MM.1S (cell line): Measurements from ENCODE around the gene KCNMB2.

Experiments used
- DNase-seq: peaks from one replicate; pipeline ENCODE4 v3.0.0-alpha.2; 2015
- H2AFZ ChIP-seq: fragments of 300-600 bp; sonication (generic); 2 replicates; pipeline ENCODE4 v1.6.0; 2016; ENCODE audit warnings: antibody characterized with exemption, low read length
- H3F3A ChIP-seq: fragments of 300-600 bp; sonication (generic); 2 replicates; pipeline ENCODE4 v1.6.1; 2016; ENCODE audit warnings: mild to moderate bottlenecking, antibody characterized with exemption, low read length, moderate library complexity, mixed read lengths; ENCODE audit not compliant: insufficient read depth
- H3K27ac ChIP-seq: fragments of 300-600 bp; sonication (generic); 2 replicates; pipeline ENCODE4 v1.5.1; 2016; ENCODE audit warnings: mild to moderate bottlenecking, low read length
- H3K27me3 ChIP-seq: fragments of 300-600 bp; sonication (generic); replicated peaks from 2 replicates; pipeline ENCODE4 v1.6.0; 2016; ENCODE audit warnings: low read length; ENCODE audit not compliant: insufficient read depth
- H3K36me3 ChIP-seq: fragments of 300-600 bp; sonication (generic); replicated peaks from 2 replicates; pipeline ENCODE4 v1.6.1; 2016; ENCODE audit warnings: mild to moderate bottlenecking, low read length, mixed read lengths; ENCODE audit not compliant: insufficient read depth
- H3K4me1 ChIP-seq: fragments of 300-600 bp; sonication (generic); 2 replicates; pipeline ENCODE4 v1.6.1; 2016; ENCODE audit warnings: low read length, mixed read lengths
- H3K4me2 ChIP-seq: fragments of 300-600 bp; sonication (generic); 2 replicates; pipeline ENCODE4 v1.6.0; 2016; ENCODE audit warnings: low read depth, low read length
- H3K4me3 ChIP-seq: fragments of 300-600 bp; sonication (generic); 2 replicates; pipeline ENCODE4 v1.5.1; 2016; ENCODE audit warnings: low read length, mixed read lengths
- H3K79me2 ChIP-seq: fragments of 300-600 bp; sonication (generic); 2 replicates; pipeline ENCODE4 v1.6.1; 2016; ENCODE audit warnings: mixed run types, low read length, mixed read lengths
- H3K9ac ChIP-seq: fragments of 300-600 bp; sonication (generic); 2 replicates; pipeline ENCODE4 v1.6.1; 2016; ENCODE audit warnings: low read length, mixed read lengths
- H3K9me2 ChIP-seq: fragments of 300-600 bp; sonication (generic); replicated peaks from 2 replicates; pipeline ENCODE4 v1.6.1; 2016; ENCODE audit warnings: mild to moderate bottlenecking, low read length, mixed read lengths; ENCODE audit not compliant: insufficient read depth
- H3K9me3 ChIP-seq: fragments of 300-600 bp; sonication (generic); replicated peaks from 2 replicates; pipeline ENCODE4 v1.6.1; 2016; ENCODE audit warnings: mild to moderate bottlenecking, low read length, mixed read lengths; ENCODE audit not compliant: insufficient read depth
- H4K20me1 ChIP-seq: fragments of 300-600 bp; sonication (generic); 2 replicates; pipeline ENCODE4 v1.6.1; 2016; ENCODE audit warnings: mild to moderate bottlenecking, low read length, moderate library complexity, mixed read lengths; ENCODE audit not compliant: insufficient read depth
- CTCF ChIP-seq: fragments of 300-600 bp; sonication (generic); IDR thresholded peaks from 2 replicates; pipeline ENCODE4 v1.5.1; 2016; ENCODE audit warnings: antibody characterized with exemption, low read length, mixed read lengths
- EZH2 ChIP-seq: fragments of 300-600 bp; sonication (generic); optimal IDR thresholded peaks from 2 replicates; pipeline ENCODE3; 2017; ENCODE audit warnings: low read depth, mild to moderate bottlenecking, antibody characterized with exemption, low read length, mixed read lengths
- EZH2phosphoT487 ChIP-seq: fragments of 300-600 bp; sonication (generic); IDR thresholded peaks from 2 replicates; pipeline ENCODE4 v1.6.1; 2018; ENCODE audit warnings: antibody characterized with exemption, low read length

Gene KCNMB2

GRCh38 chr3:178802993-178803693 lies 266.9 kb downstream of the KCNMB2 start:
- Histone ChIP-seq H2AFZ (no peak overlapping the region), H3K4me1 (no peaks in the 10 kb centered on the region), H3K79me2 (no peaks in the 10 kb centered on the region), H3K27me3 (no peaks in the 10 kb centered on the region), H3K4me3 (no peak overlapping the region), H3K36me3 (no peaks in the 10 kb centered on the region), H4K20me1 (no peaks in the 10 kb centered on the region), H3K27ac (no peak overlapping the region), H3F3A (no peaks in the 10 kb centered on the region), H3K9me3 (no peaks in the 10 kb centered on the region), H3K9me2 (no peaks in the 10 kb centered on the region), H3K9ac (no peak overlapping the region), H3K4me2 (no peak overlapping the region)
- DNase-seq, result no peak
- TF ChIP-seq CTCF, result no peak

GRCh38 chr3:178804606-178805005 lies 268.4 kb downstream of the KCNMB2 start:
- Histone ChIP-seq H2AFZ (no peak overlapping the region), H3K79me2 (no peaks in the 10 kb centered on the region), H3K4me1 (no peaks in the 10 kb centered on the region), H3F3A (no peaks in the 10 kb centered on the region), H3K4me2 (no peak overlapping the region), H4K20me1 (no peaks in the 10 kb centered on the region), H3K27ac (no peak overlapping the region), H3K9ac (no peak overlapping the region), H3K9me3 (no peaks in the 10 kb centered on the region), H3K36me3 (no peaks in the 10 kb centered on the region), H3K9me2 (no peaks in the 10 kb centered on the region), H3K4me3 (no peak overlapping the region), H3K27me3 (no peaks in the 10 kb centered on the region)
- no peak for DNase-seq
- TF ChIP-seq EZH2phosphoT487 (no peak), EZH2 (no peak), CTCF (no peak)

- Histone ChIP-seq H3K4me2 (no peak overlapping the region), H3K9me3 (no peaks in the 10 kb centered on the region), H3K27me3 (no peaks in the 10 kb centered on the region), H3K9ac (no peak overlapping the region), H3K9me2 (no peaks in the 10 kb centered on the region), H3F3A (no peaks in the 10 kb centered on the region), H3K4me3 (no peak overlapping the region), H3K79me2 (no peaks in the 10 kb centered on the region), H3K27ac (no peak overlapping the region), H2AFZ (no peak overlapping the region), H3K36me3 (no peaks in the 10 kb centered on the region), H4K20me1 (no peaks in the 10 kb centered on the region), H3K4me1 (no peaks in the 10 kb centered on the region)
- no peak for DNase-seq
- no peak for TF ChIP-seq EZH2phosphoT487
- no peak for TF ChIP-seq EZH2
- TF ChIP-seq CTCF, result no peak
These were observed 269.5 kb downstream of the KCNMB2 start for GRCh38 chr3:178805741-178806140.
